SH-SY5Y (cell line): Measurements from ENCODE around the gene RAB33B.

Source experiments
- GATA2 ChIP-seq: IDR thresholded peaks from 2 replicates; pipeline ENCODE4 v1.6.1; 2011; ENCODE audit warnings: mild to moderate bottlenecking, low read depth, low read length
- GATA3 ChIP-seq: IDR thresholded peaks from 2 replicates; pipeline ENCODE4 v1.6.1; 2011; ENCODE audit warnings: low read depth, mild to moderate bottlenecking, low read length, moderate library complexity

The RAB33B gene

GRCh38 chr4:139488442-139488841 is 34.5 kb downstream of the RAB33B start:
- no peak for TF ChIP-seq GATA3
- no peak for TF ChIP-seq GATA2

- TF ChIP-seq GATA2: no peak
- no peak for TF ChIP-seq GATA3
These were observed 35.7 kb downstream of the RAB33B start for GRCh38 chr4:139489638-139490037.

- TF ChIP-seq GATA2: no peak
- TF ChIP-seq GATA3: no peak
These were observed 38.5 kb downstream of the RAB33B start for GRCh38 chr4:139492429-139492828.

GRCh38 chr4:139493176-139493575 is 39.3 kb downstream of the RAB33B start:
- TF ChIP-seq GATA2: no peak
- TF ChIP-seq GATA3: no peak

- no peak for TF ChIP-seq GATA2
- TF ChIP-seq GATA3: no peak
These were observed 45.3 kb downstream of the RAB33B start for GRCh38 chr4:139499186-139499585.

- TF ChIP-seq GATA3 (no peak), GATA2 (no peak)
These were observed 47.2 kb downstream of the RAB33B start for GRCh38 chr4:139501117-139501516.

- TF ChIP-seq GATA3 (no peak), GATA2 (no peak)
These were observed 47.6 kb downstream of the RAB33B start for GRCh38 chr4:139501527-139501926.

- no peak for TF ChIP-seq GATA2
- TF ChIP-seq GATA3: no peak
These were observed 48.3 kb downstream of the RAB33B start for GRCh38 chr4:139501927-139502899.

GRCh38 chr4:139503622-139504166 is 49.8 kb downstream of the RAB33B start:
- no peak for TF ChIP-seq GATA3

GRCh38 chr4:139506774-139507173 is 52.9 kb downstream of the RAB33B start:
- TF ChIP-seq GATA2 (no peak), GATA3 (no peak)

GRCh38 chr4:139508581-139509237 is 54.8 kb downstream of the RAB33B start:
- TF ChIP-seq GATA2: no peak
- TF ChIP-seq GATA3: no peak

GRCh38 chr4:139509727-139510410 is 55.9 kb downstream of the RAB33B start:
- TF ChIP-seq GATA3 (no peak), GATA2 (no peak)

- no peak for TF ChIP-seq GATA2
- no peak for TF ChIP-seq GATA3
These were observed 57.4 kb downstream of the RAB33B start for GRCh38 chr4:139511320-139511719.
